K562 (cell line): ENCODE data around the gene MAPRE2. TPM values are rescaled to one million over a fixed set of nuclear protein-coding genes. Genes with fewer than 3 reads are reported as not detected.

Source experiments
- ATAC-seq: fragments of 200-7000 bp; cut with Tn5 transposase; 3 replicates; pipeline ENCODE4 v1.9.1; 2020; ENCODE audit warnings: moderate library complexity
- BruUV-seq: library from RNA; stranded (reverse); fragments of 400-500 nt; replicated peaks from 2 replicates; lab custom pipeline; 2021; lab: Mats Ljungman, UMichigan
- CTCF ChIA-PET: fragments of 300-600 bp; formaldehyde crosslinking; extraction: SDS; loops from one replicate; lab custom pipeline; 2021; ENCODE audit warnings: low intra/inter-chr PET ratio; lab: Yijun Ruan, JAX
- POLR2A ChIA-PET: fragments of 300-600, 350-650 bp; sonication (Branson Sonifier 250); formaldehyde crosslinking; extraction: SDS; loops from one replicate; lab custom pipeline; 2021; ENCODE audit warnings: antibody characterized with exemption, inconsistent platforms; lab: Yijun Ruan, JAX
- DNase-seq, 4 experiments: peaks; one replicate each; pipeline versions ENCODE4 v3.0.0 to v3.0.0-alpha.2; 2011 to 2018; ENCODE audit warnings: low spot score in 3 of 4, mixed read lengths in 3 of 4; ENCODE audit errors: extremely low read depth in 1 of 4
- FAIRE-seq: peaks from 2 replicates; lab custom pipeline; 2011; peaks lifted over from hg19 to GRCh38; lab: Jason Lieb, UNC
- H2AFZ ChIP-seq: 2 replicates; pipeline ENCODE4 v1.6.0; 2011; ENCODE audit warnings: low read depth, low read length, control low read depth, inconsistent platforms
- H3K27ac ChIP-seq: fragments of 200-600 bp; 3 replicates; pipeline ENCODE4 v1.8.0; 2011; ENCODE audit warnings: low read depth, mild to moderate bottlenecking, control low read depth, inconsistent platforms, low read length, moderate library complexity, mixed read lengths; ENCODE audit errors: extremely low read depth
- H3K27me3 ChIP-seq, 2 experiments: fragments of 300-600 bp in 1 of 2; 2 replicates in 1 of 2; 3 replicates in 1 of 2; pipeline versions ENCODE4 v1.6.0 to v1.8.0; 2011; ENCODE audit warnings: inconsistent platforms in 2 of 2, low read length in 2 of 2, mild to moderate bottlenecking in 1 of 2, mixed read lengths in 1 of 2, moderate library complexity in 1 of 2; ENCODE audit not compliant: control insufficient read depth in 2 of 2, insufficient read depth in 2 of 2
- H3K36me3 ChIP-seq: fragments of 300-600 bp; 3 replicates; pipeline ENCODE4 v1.8.0; 2011; ENCODE audit warnings: mild to moderate bottlenecking, low read length, inconsistent platforms; ENCODE audit not compliant: control insufficient read depth, insufficient read depth
- H3K4me1 ChIP-seq, 2 experiments: fragments of 200-600 bp in 1 of 2; replicated peaks in 1 of 2; 2 replicates in 1 of 2; 3 replicates in 1 of 2; pipeline versions ENCODE4 v1.5.1 to v1.8.0; 2011; ENCODE audit warnings: inconsistent platforms in 2 of 2, low read length in 2 of 2, mild to moderate bottlenecking in 1 of 2, mixed read lengths in 1 of 2, moderate library complexity in 1 of 2; ENCODE audit not compliant: control insufficient read depth in 2 of 2, insufficient read depth in 2 of 2
- H3K4me2 ChIP-seq: 2 replicates; pipeline ENCODE4 v1.6.1; 2011; ENCODE audit warnings: low read length, control low read depth, inconsistent platforms, mixed read lengths; ENCODE audit not compliant: insufficient read depth
- H3K4me3 ChIP-seq: fragments of 200-600 bp; sonication (generic), shearing (Covaris generic); 2 replicates; pipeline ENCODE4 v1.5.1; 2016; ENCODE audit warnings: control low read depth, inconsistent platforms
- H3K79me2 ChIP-seq: fragments of 200-600 bp; 3 replicates; pipeline ENCODE4 v1.8.0; 2011; ENCODE audit warnings: low read length, inconsistent platforms; ENCODE audit not compliant: control insufficient read depth, insufficient read depth
- H3K9ac ChIP-seq, 2 experiments: 2 replicates each; pipeline versions ENCODE4 v1.6.0 to v1.6.1; 2011; ENCODE audit warnings: low read depth in 2 of 2, low read length in 2 of 2, control low read depth in 1 of 2, inconsistent platforms in 1 of 2, mild to moderate bottlenecking in 1 of 2, mixed read lengths in 1 of 2; ENCODE audit not compliant: insufficient read depth in 1 of 2
- H3K9me1 ChIP-seq: one replicate; pipeline ENCODE4 v1.6.0; 2011; ENCODE audit warnings: inconsistent platforms, mild to moderate bottlenecking, low read length, moderate library complexity; ENCODE audit not compliant: control insufficient read depth, insufficient read depth
- H3K9me3 ChIP-seq: replicated peaks from 2 replicates; pipeline ENCODE4 v1.5.1; 2011; ENCODE audit warnings: low read depth, low read length, inconsistent platforms; ENCODE audit not compliant: control insufficient read depth, insufficient read depth
- H4K20me1 ChIP-seq: replicated peaks from 2 replicates; pipeline ENCODE4 v1.6.1; 2011; ENCODE audit warnings: low read length, inconsistent platforms, mixed read lengths; ENCODE audit not compliant: control insufficient read depth, insufficient read depth
- BRCA1 ChIP-seq, 2 experiments: fragments of 450-650 bp in 1 of 2; sonication (generic) in 1 of 2; formaldehyde crosslinking in 1 of 2; IDR thresholded peaks; 2 replicates each; pipeline versions ENCODE4 v1.5.0 to v1.6.1; 2017 to 2020; ENCODE audit warnings: mild to moderate bottlenecking in 1 of 2, missing genetic modification reagents in 1 of 2
- EWSR1 ChIP-seq: fragments of 450-650 bp; IDR thresholded peaks from 2 replicates; pipeline ENCODE4 v1.6.1; 2018; ENCODE audit warnings: borderline replicate concordance, mild to moderate bottlenecking, low read depth, moderate library complexity; ENCODE audit not compliant: partially characterized antibody
- FOXM1 ChIP-seq, 2 experiments: fragments of 450-650 bp in 1 of 2; sonication (generic) in 1 of 2; formaldehyde crosslinking in 1 of 2; IDR thresholded peaks; 2 replicates each; pipeline versions ENCODE4 v1.6.1 to v1.9.0; 2017 to 2022; ENCODE audit warnings: low read depth in 2 of 2, mild to moderate bottlenecking in 2 of 2, missing genetic modification reagents in 1 of 2, moderate library complexity in 1 of 2
- NR2C1 ChIP-seq, 2 experiments: fragments of 450-650 bp; IDR thresholded peaks; 2 replicates each; pipeline ENCODE4 v1.6.1; 2017; ENCODE audit warnings: mild to moderate bottlenecking in 2 of 2, antibody characterized with exemption in 1 of 2, inconsistent platforms in 1 of 2, missing compliant biosample characterization in 1 of 2, missing genetic modification characterization in 1 of 2
- RFX7 ChIP-seq: fragments of 250-450 bp; sonication (Bioruptor Pico); IDR thresholded peaks from 2 replicates; pipeline ENCODE4 v1.5.1; 2021; ENCODE audit warnings: mild to moderate bottlenecking
- RNF2 ChIP-seq: sonication (generic); IDR thresholded peaks from 2 replicates; pipeline ENCODE4 v1.6.1; 2016
- SAP30 ChIP-seq: fragments of 200-600 bp; sonication (generic); IDR thresholded peaks from 2 replicates; pipeline ENCODE4 v1.6.1; 2012; ENCODE audit warnings: borderline replicate concordance, low read depth, mild to moderate bottlenecking, moderate library complexity, low read length, control low read depth, inconsistent platforms; ENCODE audit not compliant: insufficient read depth, poor library complexity, severe bottlenecking
- THAP12 ChIP-seq: fragments of 250-450 bp; sonication (Bioruptor Pico); IDR thresholded peaks from 2 replicates; pipeline ENCODE4 v1.9.0; 2021; ENCODE audit warnings: mild to moderate bottlenecking, inconsistent platforms
- WGBS: fragments of 100-300 bp; shearing (Covaris generic); methylation state at CpG from one replicate; pipeline ENCODE4 v1.1.6; 2016; ENCODE audit warnings: low coverage, mixed read lengths; ENCODE audit not compliant: insufficient coverage; ENCODE audit errors: missing lambda C conversion rate; 5-methylcytosine and 5-hydroxymethylcytosine counted together
- in situ Hi-C: fragments of 300-500 bp; cut with MboI; formaldehyde crosslinking; loops from 4 replicates; pipeline ENCODE4 v1.15.0; 2018; ENCODE audit warnings: inconsistent platforms, mixed read lengths
- intact Hi-C: fragments of 100-400 bp; cut with micrococcal nuclease; formaldehyde crosslinking; loops from 2 replicates; pipeline ENCODE4 v1.14.2; 2022
- polyA plus RNA-seq, 8 experiments: library from polyadenylated mRNA; depleted of rRNA in 4 of 8; stranded (reverse) in 5 of 8; unstranded in 3 of 8; fragments of >200 nt; fragmentation: Nextera tagmentation in 2 of 8; fragmentation: Illumina TruSeq in 1 of 8; extraction: Ambion mirVana in 2 of 8; extraction: Trizol in 1 of 8; gene quantifications; 2 replicates each; pipeline versions ENCODE4 v1.2.1 to v1.2.3, GENCODE V29; 2011 to 2014; ENCODE audit warnings: inconsistent platforms in 1 of 8, missing spikeins in 1 of 8
- total RNA-seq, 7 experiments: library from RNA; depleted of rRNA in 6 of 7; stranded (reverse); fragments of >200 nt in 6 of 7; fragmentation: Illumina TruSeq in 2 of 7; extraction: Trizol in 2 of 7; gene quantifications; 2 replicates each; pipeline versions ENCODE4 v1.2.1 to v1.2.3, GENCODE V29; 2011 to 2021; ENCODE audit warnings: low replicate concordance in 1 of 7

The MAPRE2 gene
- total and polyA plus RNA-seq, 9 of the 15 experiments (the other 6 are each of a cell fraction or from before 2014, with no cell fraction given): 32.3 to 70.7 (median 40.7) TPM

- TF ChIP-seq THAP12 (CRISPR knock-in tag) (no peak), NR2C1 (IDR thresholded peaks at IDR 0.05) (no peak), NR2C1 (tag; IDR thresholded peaks at IDR 0.05) (no peak)
Measured at GRCh38 chr18:35161485-35161884, 120.3 kb downstream of the MAPRE2 start (continued).

- no peaks in the 10 kb centered on the region for H3K9me1 ChIP-seq
- intact Hi-C loops (loop anchor here (10.0 kb wide), 1 partner anchor 297 kb away; no protein-coding TSS in a partner anchor), in situ Hi-C loops (no loop called here)
- no peaks in the 10 kb centered on the region for H3K9me3 ChIP-seq
- 11% methylated on average over 3 of the region's 3 CpGs for WGBS
- no peak overlapping the region for H3K4me2 ChIP-seq
- no peaks in the 10 kb centered on the region; a peak in 1 of 5 replicates for H3K4me1 ChIP-seq
- no peaks in the 10 kb centered on the region for H3K36me3 ChIP-seq
- H3K27me3 ChIP-seq: peaks cover 4 to 5% of the 10 kb centered on the region in 2 experiments; a peak in 3 of 5 replicates
- H3K4me3 ChIP-seq: no peak overlapping the region
- H3K79me2 ChIP-seq: no peaks in the 10 kb centered on the region
- no peak overlapping the region for H3K27ac ChIP-seq
- TF ChIP-seq BRCA1 (IDR thresholded peaks at IDR 0.05): no peak
- no peak for TF ChIP-seq BRCA1 (CRISPR knock-in tag; IDR thresholded peaks at IDR 0.05)
- no peak for TF ChIP-seq RFX7 (CRISPR knock-in tag)
- no peak for TF ChIP-seq SAP30
- TF ChIP-seq EWSR1: no peak
- TF ChIP-seq FOXM1 (IDR thresholded peaks at IDR 0.05; ENCODE audit: low read depth): no peak
- no peak for TF ChIP-seq FOXM1 (CRISPR knock-in tag; IDR thresholded peaks at IDR 0.05; ENCODE audit: low read depth)
- TF ChIP-seq RNF2: no peak
- no peaks in the 10 kb centered on the region for H4K20me1 ChIP-seq
- no peak overlapping the region for H3K9ac ChIP-seq
- no peak for ATAC-seq
- BruUV-seq: no TSS peak
- ChIA-PET CTCF (no interaction called here), POLR2A (interaction anchor here (0.6 to 1.2 kb wide), 2 partner anchors 9 to 17 kb away, joined by 3 to 4 read pairs; no protein-coding TSS in a partner anchor)
- no peak overlapping the region for H2AFZ ChIP-seq
- no peak for DNase-seq
- FAIRE-seq: no peak
Measured at GRCh38 chr18:35161934-35162333, 120.7 kb downstream of the MAPRE2 start.
